Progenitor cell of endocrine pancreas (in vitro differentiated cells): Measurements from ENCODE around the gene ACOT7. TPM values are rescaled to one million over a fixed set of nuclear protein-coding genes. Genes with fewer than 3 reads are reported as not detected.

Experiments used
- DNase-seq: peaks from one replicate; pipeline ENCODE4 v3.0.0; 2021; ENCODE audit warnings: low spot score; ENCODE audit not compliant: unreplicated experiment
- H3K27ac Mint-ChIP-seq: 2 replicates; pipeline ENCODE4 v1.8.0; 2021; ENCODE audit warnings: mild to moderate bottlenecking, moderate library complexity, mixed read lengths
- H3K27me3 Mint-ChIP-seq: 2 replicates; pipeline ENCODE4 v1.8.0; 2021; ENCODE audit warnings: mixed read lengths
- H3K36me3 Mint-ChIP-seq: 2 replicates; pipeline ENCODE4 v1.8.0; 2022; ENCODE audit warnings: mixed read lengths; ENCODE audit not compliant: insufficient read depth
- H3K4me1 Mint-ChIP-seq: 2 replicates; pipeline ENCODE4 v1.8.0; 2021; ENCODE audit warnings: low read depth, mixed read lengths
- H3K4me3 Mint-ChIP-seq: 2 replicates; pipeline ENCODE4 v1.8.0; 2021; ENCODE audit warnings: low read depth, mild to moderate bottlenecking, moderate library complexity, mixed read lengths
- H3K9me3 Mint-ChIP-seq: 2 replicates; pipeline ENCODE4 v1.8.0; 2021; ENCODE audit warnings: low read depth, mixed read lengths
- CTCF ChIP-seq: fragments of 200-600 bp; sonication (generic); IDR thresholded peaks from one replicate; pipeline ENCODE4 v1.5.0; 2021; ENCODE audit warnings: antibody characterized with exemption, mild to moderate bottlenecking; ENCODE audit not compliant: unreplicated experiment
- total RNA-seq: library from RNA; stranded (reverse); gene quantifications from 2 replicates; pipeline ENCODE4 v1.2.1, GENCODE V29; 2021

ACOT7 gene
- total RNA-seq, 1 donor from 2014 or later, result 30.2 TPM

DNA sequence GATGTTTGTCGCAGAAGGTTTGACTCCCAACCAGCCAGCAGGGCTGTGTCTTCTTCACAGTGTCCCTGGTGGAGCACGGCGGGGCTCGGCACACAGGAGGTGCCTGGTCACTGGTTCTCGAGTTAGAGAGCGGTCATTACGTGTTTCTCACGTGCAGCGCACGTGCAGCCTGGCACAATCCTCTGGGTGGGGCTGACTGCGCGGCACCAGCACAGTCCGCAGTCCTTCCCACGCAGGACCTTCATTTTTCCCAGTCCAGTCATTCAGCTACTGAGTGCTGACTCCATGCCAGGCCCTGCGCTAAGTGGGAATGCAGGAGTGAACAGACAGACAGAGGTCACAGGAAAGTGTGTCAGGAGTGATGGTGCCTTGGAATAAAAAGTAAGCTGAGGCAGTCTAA lies 86.5 kb downstream of the ACOT7 start:
- DNase-seq, result no peak
- no peak overlapping the region for H3K4me3 Mint-ChIP-seq
- TF ChIP-seq CTCF, result no peak
- peaks cover 17% of the 10 kb centered on the region for H3K36me3 Mint-ChIP-seq
- H3K27me3 Mint-ChIP-seq, result no peaks in the 10 kb centered on the region
- H3K27ac Mint-ChIP-seq, result no peak overlapping the region
- no peaks in the 10 kb centered on the region for H3K4me1 Mint-ChIP-seq
- H3K9me3 Mint-ChIP-seq, result peaks cover 3% of the 10 kb centered on the region

- no peak for DNase-seq
- Mint-ChIP-seq H3K9me3 (peaks cover 3% of the 10 kb centered on the region), H3K27ac (no peak overlapping the region), H3K4me3 (no peak overlapping the region), H3K36me3 (peaks cover 16% of the 10 kb centered on the region), H3K27me3 (no peaks in the 10 kb centered on the region), H3K4me1 (no peaks in the 10 kb centered on the region)
- no peak for TF ChIP-seq CTCF
Observed at GRCh38 chr1:6303397-6304012, 90.1 kb downstream of the ACOT7 start.

DNA sequence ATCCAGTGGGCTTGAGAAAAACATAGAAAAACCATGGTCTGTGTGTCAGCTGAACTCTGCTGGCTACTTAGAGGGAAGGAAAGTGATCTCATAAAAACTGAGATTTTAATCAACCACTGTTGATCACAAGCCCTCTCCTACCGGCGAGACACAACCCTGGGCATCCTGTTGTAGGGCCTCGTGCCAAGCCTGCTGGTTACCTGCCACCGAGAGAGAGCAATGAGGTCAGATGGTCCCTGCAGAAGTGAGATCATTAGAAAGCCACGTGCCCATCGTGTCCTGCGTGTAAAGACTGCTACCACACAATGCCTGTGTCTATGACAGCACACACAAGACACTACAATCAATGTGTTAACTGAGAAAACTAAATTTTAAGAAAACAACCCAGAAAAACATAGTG lies 91.0 kb downstream of the ACOT7 start:
- no peak for TF ChIP-seq CTCF
- Mint-ChIP-seq H3K27me3 (no peaks in the 10 kb centered on the region), H3K27ac (no peak overlapping the region), H3K36me3 (peaks cover 16% of the 10 kb centered on the region), H3K9me3 (peaks cover 3% of the 10 kb centered on the region), H3K4me3 (no peak overlapping the region), H3K4me1 (no peaks in the 10 kb centered on the region)
- DNase-seq, result no peak

- Mint-ChIP-seq H3K9me3 (no peaks in the 10 kb centered on the region), H3K4me1 (no peaks in the 10 kb centered on the region), H3K36me3 (peaks cover 8% of the 10 kb centered on the region), H3K27me3 (no peaks in the 10 kb centered on the region), H3K4me3 (no peak overlapping the region), H3K27ac (no peak overlapping the region)
- DNase-seq, result no peak
- TF ChIP-seq CTCF, result no peak
Observed at GRCh38 chr1:6301526-6301925, 92.0 kb downstream of the ACOT7 start.

GRCh38 chr1:6300342-6301048 lies 93.1 kb downstream of the ACOT7 start:
- Mint-ChIP-seq H3K9me3 (no peaks in the 10 kb centered on the region), H3K4me1 (no peaks in the 10 kb centered on the region), H3K27ac (peak overlapping the region; percentile 3), H3K27me3 (no peaks in the 10 kb centered on the region), H3K4me3 (no peak overlapping the region), H3K36me3 (peaks cover 5% of the 10 kb centered on the region)
- DNase-seq, result no peak
- no peak for TF ChIP-seq CTCF
